Fibroblast of lung (primary cell): ENCODE data around the gene AQP12B. TPM values are rescaled to one million over a fixed set of nuclear protein-coding genes. Genes with fewer than 3 reads are reported as not detected.

Source experiments
- DNase-seq, 2 donors: peaks; one replicate each; pipeline versions ENCODE4 v3.0.0 to v3.0.0-alpha.2; 2010; ENCODE audit warnings: low read depth in 2 of 2
- H2AFZ ChIP-seq: 2 replicates; pipeline ENCODE4 v1.5.1; 2012; ENCODE audit warnings: low read length, control low read depth, inconsistent platforms
- H3K27ac ChIP-seq: 2 replicates; pipeline ENCODE4 v1.5.1; 2011; ENCODE audit warnings: low read length, control low read depth; ENCODE audit not compliant: insufficient read depth
- H3K27me3 ChIP-seq: 2 replicates; pipeline ENCODE4 v1.5.1; 2011; ENCODE audit warnings: mild to moderate bottlenecking, low read length; ENCODE audit not compliant: control insufficient read depth, insufficient read depth
- H3K36me3 ChIP-seq: 2 replicates; pipeline ENCODE4 v1.5.1; 2011; ENCODE audit warnings: low read length; ENCODE audit not compliant: control insufficient read depth, insufficient read depth
- H3K4me1 ChIP-seq: 2 replicates; pipeline ENCODE4 v1.5.1; 2011; ENCODE audit warnings: low read length; ENCODE audit not compliant: control insufficient read depth, insufficient read depth; ENCODE audit errors: extremely low read depth
- H3K4me2 ChIP-seq: 2 replicates; pipeline ENCODE4 v1.5.1; 2011; ENCODE audit warnings: low read length, control low read depth; ENCODE audit not compliant: insufficient read depth; ENCODE audit errors: extremely low read depth
- H3K4me3 ChIP-seq, 4 experiments: fragments of 200-600 bp in 1 of 4; sonication (generic) in 1 of 4; replicated peaks in 1 of 4; 2 replicates each; pipeline ENCODE4 v1.5.1; 2011 to 2016; ENCODE audit warnings: low read length in 4 of 4, low read depth in 3 of 4, mild to moderate bottlenecking in 3 of 4, control low read depth in 2 of 4, inconsistent platforms in 1 of 4, mixed read lengths in 1 of 4; ENCODE audit not compliant: insufficient read depth in 1 of 4; ENCODE audit errors: control extremely low read depth in 1 of 4
- H3K79me2 ChIP-seq: 2 replicates; pipeline ENCODE4 v1.5.1; 2012; ENCODE audit warnings: mild to moderate bottlenecking, low read length, inconsistent platforms; ENCODE audit not compliant: control insufficient read depth, insufficient read depth
- H3K9ac ChIP-seq: 2 replicates; pipeline ENCODE4 v1.5.1; 2011; ENCODE audit warnings: mild to moderate bottlenecking, low read length, control low read depth; ENCODE audit not compliant: insufficient read depth
- H3K9me3 ChIP-seq: 2 replicates; pipeline ENCODE4 v1.5.1; 2012; ENCODE audit warnings: low read depth, low read length; ENCODE audit not compliant: control insufficient read depth, insufficient read depth
- H4K20me1 ChIP-seq: 2 replicates; pipeline ENCODE4 v1.5.1; 2011; ENCODE audit warnings: low read length; ENCODE audit not compliant: control insufficient read depth, insufficient read depth; ENCODE audit errors: extremely low read depth
- CTCF ChIP-seq, 2 donors: IDR thresholded peaks in 1 of 2; conservative IDR thresholded peaks in 1 of 2; 1 replicate in 1 of 2; 2 replicates in 1 of 2; pipeline ENCODE4 v1.5.1; 2011 to 2012; ENCODE audit warnings: low read length in 2 of 2, control low read depth in 1 of 2, inconsistent platforms in 1 of 2, low read depth in 1 of 2, mild to moderate bottlenecking in 1 of 2
- EZH2 ChIP-seq: IDR thresholded peaks from 2 replicates; pipeline ENCODE4 v1.5.1; 2012; ENCODE audit warnings: low read length, control low read depth, mild to moderate bottlenecking; ENCODE audit errors: missing control alignments
- polyA plus RNA-seq, 2 donors: library from polyadenylated mRNA; depleted of rRNA in 1 of 2; stranded (reverse) in 1 of 2; unstranded in 1 of 2; fragments of >200 nt; gene quantifications; 2 replicates each; pipeline ENCODE4 v1.2.1, GENCODE V29; 2011 to 2012; ENCODE audit warnings: missing spikeins in 1 of 2
- total RNA-seq: library from RNA; depleted of rRNA; stranded (reverse); fragments of >200 nt; gene quantifications from 2 replicates; pipeline ENCODE4 v1.2.1, GENCODE V29; 2014

The AQP12B gene
- total and polyA plus RNA-seq, 2 donors (not counting 1 experiment from before 2014, with no cell fraction given): not detected

GRCh38 chr2:240708457-240708856, 25.8 kb upstream of the AQP12B start:
- Histone ChIP-seq H3K27ac (no peak overlapping the region), H3K4me2 (no peak overlapping the region)
- TF ChIP-seq CTCF (conservative IDR thresholded peaks at IDR 0.05 in 1 of 2, IDR thresholded peaks at IDR 0.05 in 1 of 2; ENCODE audit: low read depth in 1 of 2, low read length in 2 of 2): no peak
- TF ChIP-seq EZH2: no peak

GRCh38 chr2:240707821-240708220, 25.1 kb upstream of the AQP12B start:
- Histone ChIP-seq H3K79me2 (no peaks in the 10 kb centered on the region), H3K27ac (no peak overlapping the region), H2AFZ (no peak overlapping the region), H3K4me3 (no peak overlapping the region), H4K20me1 (no peaks in the 10 kb centered on the region), H3K4me1 (no peaks in the 10 kb centered on the region), H3K4me2 (no peak overlapping the region), H3K9me3 (no peaks in the 10 kb centered on the region), H3K36me3 (no peaks in the 10 kb centered on the region), H3K9ac (no peak overlapping the region), H3K27me3 (peaks cover 15% of the 10 kb centered on the region)
- DNase-seq: no peak
- no peak for TF ChIP-seq EZH2
- no peak for TF ChIP-seq CTCF (conservative IDR thresholded peaks at IDR 0.05 in 1 of 2, IDR thresholded peaks at IDR 0.05 in 1 of 2; ENCODE audit: low read depth in 1 of 2, low read length in 2 of 2)

More at GRCh38 chr2:240708457-240708856, 25.8 kb upstream of the AQP12B start:
- H3K4me3 ChIP-seq: no peak overlapping the region
- peaks cover 15% of the 10 kb centered on the region for H3K27me3 ChIP-seq
- H2AFZ ChIP-seq: no peak overlapping the region
- no peak for DNase-seq
- H3K36me3 ChIP-seq: no peaks in the 10 kb centered on the region
- no peaks in the 10 kb centered on the region for H3K79me2 ChIP-seq
- H3K9me3 ChIP-seq: no peaks in the 10 kb centered on the region
- H4K20me1 ChIP-seq: no peaks in the 10 kb centered on the region
- no peak overlapping the region for H3K9ac ChIP-seq
- H3K4me1 ChIP-seq: no peaks in the 10 kb centered on the region

GRCh38 chr2:240707043-240707756, 24.5 kb upstream of the AQP12B start:
- TF ChIP-seq EZH2 (no peak), CTCF (conservative IDR thresholded peaks at IDR 0.05 in 1 of 2, IDR thresholded peaks at IDR 0.05 in 1 of 2; ENCODE audit: low read depth in 1 of 2, low read length in 2 of 2) (no peak)
- Histone ChIP-seq H2AFZ (no peak overlapping the region), H3K27me3 (peaks cover 15% of the 10 kb centered on the region), H3K9me3 (no peaks in the 10 kb centered on the region), H3K4me2 (no peak overlapping the region), H3K9ac (no peak overlapping the region), H3K36me3 (no peaks in the 10 kb centered on the region), H3K4me1 (no peaks in the 10 kb centered on the region), H4K20me1 (no peaks in the 10 kb centered on the region), H3K27ac (no peak overlapping the region), H3K4me3 (no peak overlapping the region), H3K79me2 (no peaks in the 10 kb centered on the region)
- DNase-seq: no peak
